Naive thymus-derived CD4-positive, alpha-beta T cell (primary cell): ENCODE measurements around the gene SIGLEC8. TPM values are rescaled to one million over a fixed set of nuclear protein-coding genes. Genes with fewer than 3 reads are reported as not detected.
"Not testable (repeated sequence)": the region's sequence is repeated elsewhere in the genome, so short reads cannot be mapped to it uniquely, and the experiment has no call there.

Source experiments
- ATAC-seq: fragments of 150-1000 bp; cut with Tn5 transposase; 2 replicates; pipeline ENCODE4 v1.10.0; 2021; ENCODE audit warnings: mild to moderate bottlenecking, moderate library complexity
- CTCF ChIA-PET: fragments of 350-600 bp; sonication (Branson Sonifier 250); formaldehyde crosslinking; loops from one replicate; lab custom pipeline; 2021; ENCODE audit warnings: antibody characterized with exemption; lab: Charles Lee
- POLR2A ChIA-PET: fragments of 350-600 bp; sonication (Branson Sonifier 250); formaldehyde crosslinking; loops from one replicate; lab custom pipeline; 2021; ENCODE audit warnings: antibody characterized with exemption, inconsistent platforms; lab: Charles Lee
- DNase-seq, 9 donors: peaks; one replicate each; pipeline versions ENCODE4 v3.0.0 to v3.0.0-alpha.2; 2020 to 2022; ENCODE audit warnings: mixed read lengths in 1 of 9
- H3K27ac ChIP-seq: one replicate; pipeline ENCODE4 v1.7.0; 2013; ENCODE audit warnings: mild to moderate bottlenecking, low read depth, low read length, moderate library complexity
- H3K27me3 ChIP-seq, 2 donors: one replicate each; pipeline ENCODE4 v1.7.0; 2013; ENCODE audit warnings: low read length in 2 of 2, mild to moderate bottlenecking in 2 of 2, moderate library complexity in 2 of 2; ENCODE audit not compliant: control insufficient read depth in 2 of 2, insufficient read depth in 2 of 2
- H3K36me3 ChIP-seq, 3 experiments: 1 replicate in 2 of 3; 2 replicates in 1 of 3; pipeline ENCODE4 v1.7.0; 2013; ENCODE audit warnings: low read length in 3 of 3, mild to moderate bottlenecking in 3 of 3, moderate library complexity in 1 of 3; ENCODE audit not compliant: insufficient read depth in 3 of 3, control insufficient read depth in 2 of 3
- H3K4me1 ChIP-seq, 2 donors: one replicate each; pipeline ENCODE4 v1.7.0; 2013; ENCODE audit warnings: low read length in 2 of 2, mild to moderate bottlenecking in 2 of 2, moderate library complexity in 1 of 2; ENCODE audit not compliant: control insufficient read depth in 2 of 2, insufficient read depth in 2 of 2
- H3K4me3 ChIP-seq: 2 replicates; pipeline ENCODE4 v1.7.0; 2013; ENCODE audit warnings: mild to moderate bottlenecking, low read length
- H3K9me3 ChIP-seq, 3 experiments: 1 replicate in 2 of 3; 2 replicates in 1 of 3; pipeline ENCODE4 v1.7.0; 2013; ENCODE audit warnings: low read length in 3 of 3; ENCODE audit not compliant: control insufficient read depth in 2 of 3
- H3K27ac Mint-ChIP-seq, 9 donors: one replicate each; pipeline ENCODE4 v1.8.0; 2020 to 2022; ENCODE audit warnings: mixed read lengths in 9 of 9, mild to moderate bottlenecking in 8 of 9, moderate library complexity in 5 of 9, inconsistent platforms in 2 of 9
- H3K27me3 Mint-ChIP-seq, 5 donors: one replicate each; pipeline ENCODE4 v1.8.0; 2021 to 2022; ENCODE audit warnings: mixed read lengths in 5 of 5, mild to moderate bottlenecking in 1 of 5
- H3K36me3 Mint-ChIP-seq, 5 donors: one replicate each; pipeline ENCODE4 v1.8.0; 2020 to 2022; ENCODE audit warnings: mixed read lengths in 5 of 5, mild to moderate bottlenecking in 3 of 5, inconsistent platforms in 1 of 5
- H3K4me1 Mint-ChIP-seq, 7 donors: one replicate each; pipeline ENCODE4 v1.8.0; 2020 to 2022; ENCODE audit warnings: mixed read lengths in 7 of 7, mild to moderate bottlenecking in 3 of 7, inconsistent platforms in 1 of 7
- H3K4me3 Mint-ChIP-seq, 10 donors: one replicate each; pipeline ENCODE4 v1.8.0; 2020 to 2022; ENCODE audit warnings: mild to moderate bottlenecking in 10 of 10, mixed read lengths in 10 of 10, moderate library complexity in 6 of 10, inconsistent platforms in 2 of 10
- H3K9me3 Mint-ChIP-seq, 11 donors: one replicate each; pipeline ENCODE4 v1.8.0; 2020 to 2022; ENCODE audit warnings: mixed read lengths in 11 of 11, mild to moderate bottlenecking in 4 of 11, inconsistent platforms in 1 of 11, moderate library complexity in 1 of 11
- intact Hi-C, 2 donors: fragments of 100-400 bp; cut with micrococcal nuclease; formaldehyde crosslinking; loops; one replicate each; pipeline ENCODE4 v1.15.1; 2023
- polyA plus RNA-seq, 2 donors: library from polyadenylated mRNA; unstranded; fragments of 300-500 nt; fragmentation: Illumina TruSeq; gene quantifications; one replicate each; pipeline ENCODE4 v1.2.3, GENCODE V29; 2021
- total RNA-seq, 6 experiments: library from RNA in 5 of 6; stranded (reverse) in 5 of 6; gene quantifications; 1 replicate in 5 of 6; 2 replicates in 1 of 6; pipeline ENCODE4 v1.2.3 and lab custom pipeline; 2021 to 2026

The SIGLEC8 gene
- total and polyA plus RNA-seq, 7 experiments from 2014 or later, result not detected

GRCh38 chr19:51501594-51502263 lies 43.5 kb upstream of the SIGLEC8 start, which contains the start of gene SIGLEC12:
TSS of gene SIGLEC12 (minus strand) at chr19:51501800. CDS start at chr19:51501733, 67 bp downstream.
- peak in 1 of 9 donors; percentile 35 for DNase-seq
- intact Hi-C loops, result no loop called here
- POLR2A ChIA-PET, result no interaction called here
- Histone ChIP-seq H3K4me3 (no peak within 1 kb of the TSS), H3K36me3 (no peaks in the 10 kb centered on the region), H3K9me3 (peaks cover 0 to 7% (median 0%) of the 10 kb centered on the region in 3 experiments), H3K27me3 (no peaks in the 10 kb centered on the region), H3K4me1 (peaks cover 0 to 7% of the 10 kb centered on the region in 2 donors), H3K27ac (no peak within 1 kb of the TSS)
- H3K4me3 Mint-ChIP-seq, result peak within 1 kb of the TSS in 2 of 10 donors; percentile 27 to 64
- H3K4me1 Mint-ChIP-seq, result peaks cover 0 to 23% (median 6%) of the 10 kb centered on the region in 7 donors
- peaks cover 4 to 16% (median 8%) of the 10 kb centered on the region in 11 donors for H3K9me3 Mint-ChIP-seq
- peak within 1 kb of the TSS in 1 of 9 donors; percentile 70 for H3K27ac Mint-ChIP-seq
- CTCF ChIA-PET, result no interaction called here
- ATAC-seq, result peak; percentile 80
- H3K27me3 Mint-ChIP-seq, result peaks cover 0 to 6% (median 3%) of the 10 kb centered on the region in 5 donors
- peaks cover 0 to 10% (median 6%) of the 10 kb centered on the region in 5 donors for H3K36me3 Mint-ChIP-seq

DNA sequence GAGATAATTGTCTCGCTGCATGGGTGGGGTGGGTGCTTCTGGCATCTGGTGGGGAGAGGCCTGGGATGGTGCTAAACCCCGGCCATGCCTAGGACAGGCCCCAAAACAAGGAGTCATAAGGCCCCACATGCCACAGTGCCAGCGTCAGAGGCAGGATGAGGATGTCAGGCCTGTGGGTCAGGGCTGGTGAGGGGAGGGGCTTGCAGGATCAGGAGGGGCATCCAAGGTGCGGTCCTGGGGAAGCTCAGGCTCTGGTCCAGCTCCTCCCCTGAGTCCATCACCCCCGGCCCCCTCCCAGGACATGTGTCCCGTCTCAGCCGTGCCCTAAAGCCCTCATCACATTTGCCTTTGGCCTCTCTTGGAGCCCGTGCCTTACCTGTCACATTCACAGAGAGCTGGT lies 42.7 kb upstream of the SIGLEC8 start:
- H3K9me3 ChIP-seq, H3K4me3 ChIP-seq, H3K36me3 Mint-ChIP-seq, H3K27ac ChIP-seq, CTCF ChIA-PET, H3K36me3 ChIP-seq, POLR2A ChIA-PET, ATAC-seq, H3K4me1 ChIP-seq, DNase-seq, H3K27me3 ChIP-seq, intact Hi-C loops, H3K27me3 Mint-ChIP-seq: not testable (repeated sequence)
- Mint-ChIP-seq H3K27ac (peak overlapping the region in 1 of 9 donors; percentile 70), H3K4me1 (peaks cover 0 to 23% (median 6%) of the 10 kb centered on the region in 7 donors), H3K9me3 (peaks cover 4 to 16% (median 8%) of the 10 kb centered on the region in 11 donors), H3K4me3 (peak overlapping the region in 1 of 10 donors; percentile 64)

DNA sequence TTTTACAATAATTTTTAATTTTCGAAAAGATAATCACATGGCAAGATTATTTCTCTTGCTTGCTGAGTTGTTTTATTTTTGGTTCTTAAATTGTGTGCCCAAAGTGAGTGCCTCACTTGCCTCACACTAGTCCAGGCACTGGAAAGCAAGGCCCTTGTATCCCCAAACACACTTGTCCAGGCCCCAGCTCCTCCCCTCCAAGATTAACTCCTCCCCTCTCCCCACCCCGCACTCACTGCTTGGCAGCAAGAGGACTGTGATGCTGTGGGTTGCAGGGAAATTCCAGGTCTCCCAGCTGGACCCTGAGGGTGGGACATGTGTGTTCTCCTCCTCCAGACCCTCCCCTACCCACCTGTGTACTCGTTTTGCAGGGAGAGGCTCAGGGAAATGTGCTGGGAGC lies 39.4 kb upstream of the SIGLEC8 start:
- H3K36me3 ChIP-seq, result no peaks in the 10 kb centered on the region
- DNase-seq (no peak), ATAC-seq (no peak)
- ChIA-PET CTCF (no interaction called here), POLR2A (no interaction called here)
- no peak overlapping the region for H3K27ac Mint-ChIP-seq
- H3K27me3 Mint-ChIP-seq, result peaks cover 9 to 30% (median 18%) of the 10 kb centered on the region in 5 donors
- peaks cover 0 to 7% of the 10 kb centered on the region in 2 donors for H3K4me1 ChIP-seq
- H3K4me1 Mint-ChIP-seq, result peaks cover 4 to 20% (median 10%) of the 10 kb centered on the region in 7 donors
- peaks cover 0 to 13% (median 0%) of the 10 kb centered on the region in 11 donors for H3K9me3 Mint-ChIP-seq
- H3K27me3 ChIP-seq, result no peaks in the 10 kb centered on the region
- no peak overlapping the region for H3K4me3 Mint-ChIP-seq
- H3K27ac ChIP-seq, result no peak overlapping the region
- peaks cover 0 to 10% (median 0%) of the 10 kb centered on the region in 5 donors for H3K36me3 Mint-ChIP-seq
- intact Hi-C loops, result no loop called here
- H3K4me3 ChIP-seq, result no peak overlapping the region
- no peaks in the 10 kb centered on the region for H3K9me3 ChIP-seq

GRCh38 chr19:51493776-51494175 lies 35.5 kb upstream of the SIGLEC8 start:
- intact Hi-C loops, result no loop called here
- DNase-seq (no peak), ATAC-seq (no peak)
- no peak overlapping the region for H3K27ac ChIP-seq
- no peaks in the 10 kb centered on the region for H3K4me1 ChIP-seq
- no peaks in the 10 kb centered on the region for H3K36me3 ChIP-seq
- CTCF ChIA-PET, result interaction anchor here (0.7 kb wide), 1 partner anchor 22 kb away, joined by 4 read pairs; no protein-coding TSS in a partner anchor
- POLR2A ChIA-PET, result no interaction called here
- peaks cover 0 to 10% (median 0%) of the 10 kb centered on the region in 5 donors for H3K36me3 Mint-ChIP-seq
- peaks cover 9 to 34% (median 26%) of the 10 kb centered on the region in 5 donors for H3K27me3 Mint-ChIP-seq
- no peak overlapping the region for H3K4me3 ChIP-seq
- H3K27ac Mint-ChIP-seq, result no peak overlapping the region
- no peaks in the 10 kb centered on the region for H3K27me3 ChIP-seq
- H3K4me1 Mint-ChIP-seq, result peaks cover 0 to 11% (median 0%) of the 10 kb centered on the region in 7 donors
- no peak overlapping the region for H3K4me3 Mint-ChIP-seq
- peaks cover 0 to 11% (median 0%) of the 10 kb centered on the region in 11 donors for H3K9me3 Mint-ChIP-seq
- H3K9me3 ChIP-seq, result no peaks in the 10 kb centered on the region

DNA sequence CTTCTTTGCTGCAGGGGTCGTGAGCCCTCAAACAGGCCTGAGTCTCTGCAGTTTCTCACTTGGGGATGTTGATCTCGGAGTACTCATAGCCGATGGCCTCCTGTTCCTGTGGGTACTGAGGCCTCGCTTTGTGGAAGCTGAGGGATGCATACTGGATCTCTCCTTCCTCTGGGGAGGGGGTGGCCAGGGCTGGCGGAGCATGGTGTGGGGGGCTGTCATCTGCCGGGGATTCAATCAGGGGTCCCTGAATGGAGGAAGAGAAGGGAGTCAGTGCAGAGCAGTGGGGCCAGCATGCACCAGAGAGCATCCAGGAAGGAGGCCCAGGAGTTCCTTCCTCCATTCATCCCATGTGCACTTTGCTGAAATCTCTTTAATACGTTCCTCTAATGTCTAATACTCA lies 33.3 kb upstream of the SIGLEC8 start:
- H3K36me3 Mint-ChIP-seq, result peaks cover 0 to 10% (median 0%) of the 10 kb centered on the region in 5 donors
- Histone ChIP-seq H3K27ac (no peak overlapping the region), H3K27me3 (no peaks in the 10 kb centered on the region), H3K4me3 (no peak overlapping the region), H3K9me3 (no peaks in the 10 kb centered on the region), H3K36me3 (no peaks in the 10 kb centered on the region), H3K4me1 (no peaks in the 10 kb centered on the region)
- ChIA-PET POLR2A (no interaction called here), CTCF (no interaction called here)
- H3K27me3 Mint-ChIP-seq, result peaks cover 6 to 35% (median 26%) of the 10 kb centered on the region in 5 donors
- no peak overlapping the region for H3K4me3 Mint-ChIP-seq
- DNase-seq (no peak), ATAC-seq (no peak)
- H3K27ac Mint-ChIP-seq, result no peak overlapping the region
- H3K9me3 Mint-ChIP-seq, result peaks cover 0 to 11% (median 0%) of the 10 kb centered on the region in 11 donors
- intact Hi-C loops, result no loop called here
- H3K4me1 Mint-ChIP-seq, result peaks cover 0 to 11% (median 0%) of the 10 kb centered on the region in 7 donors

DNA sequence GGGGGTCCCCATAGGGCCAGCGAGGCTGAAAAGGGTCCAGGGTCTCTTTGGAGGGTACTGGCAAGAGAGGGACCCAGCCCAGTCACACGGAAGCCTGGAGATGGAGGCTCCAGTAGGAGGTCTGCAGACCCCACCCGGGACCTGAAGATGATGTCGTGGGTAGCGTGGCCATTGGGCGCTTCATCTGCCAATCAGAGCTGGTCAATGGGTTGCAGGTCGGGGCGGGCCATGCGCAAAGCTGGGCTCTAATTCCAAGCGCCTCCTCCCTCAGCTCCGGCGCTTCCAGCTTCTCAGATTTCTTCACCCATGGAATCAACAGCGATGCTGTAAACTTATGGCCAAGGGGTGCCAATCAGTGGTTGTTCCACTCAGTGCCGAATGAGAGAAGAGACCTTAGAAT lies 32.4 kb upstream of the SIGLEC8 start:
- intact Hi-C loops, result no loop called here
- no peaks in the 10 kb centered on the region for H3K9me3 ChIP-seq
- H3K36me3 Mint-ChIP-seq, result peaks cover 0 to 10% (median 0%) of the 10 kb centered on the region in 5 donors
- ATAC-seq (no peak), DNase-seq (no peak)
- H3K27ac Mint-ChIP-seq, result no peak overlapping the region
- no peak overlapping the region for H3K4me3 Mint-ChIP-seq
- no peaks in the 10 kb centered on the region for H3K4me1 ChIP-seq
- no peak overlapping the region for H3K27ac ChIP-seq
- no peaks in the 10 kb centered on the region for H3K27me3 ChIP-seq
- H3K36me3 ChIP-seq, result no peaks in the 10 kb centered on the region
- H3K4me3 ChIP-seq, result no peak overlapping the region
- peaks cover 0 to 15% (median 4%) of the 10 kb centered on the region in 11 donors for H3K9me3 Mint-ChIP-seq
- CTCF ChIA-PET, result no interaction called here
- peaks cover 6 to 34% (median 31%) of the 10 kb centered on the region in 5 donors for H3K27me3 Mint-ChIP-seq
- peaks cover 0 to 11% (median 0%) of the 10 kb centered on the region in 7 donors for H3K4me1 Mint-ChIP-seq
- POLR2A ChIA-PET, result no interaction called here
